ENCODE results near the gene ZC3H12A.

DNA sequence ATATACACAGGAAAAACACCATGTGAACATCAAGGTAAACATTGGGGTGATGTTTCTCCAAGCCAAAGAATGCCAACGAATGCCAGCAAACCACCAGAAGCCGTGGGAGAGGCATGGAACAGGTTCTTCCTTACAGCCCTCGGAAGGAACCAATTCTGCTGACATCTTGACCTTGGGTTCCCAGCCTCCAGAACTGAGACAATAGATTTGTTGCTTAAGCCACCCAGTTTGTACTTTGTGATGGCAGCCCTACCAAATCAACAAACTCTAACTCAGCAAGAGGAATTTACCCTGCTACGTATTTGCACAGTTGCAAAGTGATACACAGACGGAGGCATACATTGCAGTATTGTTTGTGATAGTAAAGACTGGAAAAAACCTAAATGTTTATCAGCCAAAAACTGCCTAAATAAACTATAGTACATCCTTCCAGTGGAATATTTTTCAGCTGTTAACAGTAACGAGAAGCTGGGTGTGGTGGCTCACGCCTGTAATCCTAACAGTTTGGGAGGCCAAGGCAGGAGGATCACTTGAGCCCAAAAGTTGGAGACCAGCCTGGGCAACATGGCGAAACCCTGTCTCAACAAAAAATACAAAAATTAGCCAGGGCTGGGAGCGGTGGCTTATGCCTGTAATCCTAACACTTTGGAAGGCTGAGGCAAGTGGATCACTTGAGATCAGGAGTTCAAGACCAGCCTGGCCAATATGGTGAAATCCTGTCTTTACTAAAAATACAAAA lies 12.5 kb upstream of the ZC3H12A start:
- TF ChIP-seq, protein P1, sequence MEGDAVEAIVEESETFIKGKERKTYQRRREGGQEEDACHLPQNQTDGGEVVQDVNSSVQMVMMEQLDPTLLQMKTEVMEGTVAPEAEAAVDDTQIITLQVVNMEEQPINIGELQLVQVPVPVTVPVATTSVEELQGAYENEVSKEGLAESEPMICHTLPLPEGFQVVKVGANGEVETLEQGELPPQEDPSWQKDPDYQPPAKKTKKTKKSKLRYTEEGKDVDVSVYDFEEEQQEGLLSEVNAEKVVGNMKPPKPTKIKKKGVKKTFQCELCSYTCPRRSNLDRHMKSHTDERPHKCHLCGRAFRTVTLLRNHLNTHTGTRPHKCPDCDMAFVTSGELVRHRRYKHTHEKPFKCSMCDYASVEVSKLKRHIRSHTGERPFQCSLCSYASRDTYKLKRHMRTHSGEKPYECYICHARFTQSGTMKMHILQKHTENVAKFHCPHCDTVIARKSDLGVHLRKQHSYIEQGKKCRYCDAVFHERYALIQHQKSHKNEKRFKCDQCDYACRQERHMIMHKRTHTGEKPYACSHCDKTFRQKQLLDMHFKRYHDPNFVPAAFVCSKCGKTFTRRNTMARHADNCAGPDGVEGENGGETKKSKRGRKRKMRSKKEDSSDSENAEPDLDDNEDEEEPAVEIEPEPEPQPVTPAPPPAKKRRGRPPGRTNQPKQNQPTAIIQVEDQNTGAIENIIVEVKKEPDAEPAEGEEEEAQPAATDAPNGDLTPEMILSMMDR (IDR thresholded peaks at IDR 0.05) = no peak
- TF ChIP-seq POLR2A (IDR thresholded peaks at IDR 0.05) = no peak

All from testis (tissue), 2 donors.